Amniotic stem cell (primary cell): ENCODE data around the gene SPOCK3.
"Not testable (repeated sequence)": the region's sequence is repeated elsewhere in the genome, so short reads cannot be mapped to it uniquely, and the experiment has no call there.

ENCODE experiments used
- DNase-seq: peaks from one replicate; lab custom pipeline; 2025; lab: John Stamatoyannopoulos, UW

Gene SPOCK3

GRCh38 chr4:166823126-166823525, 411.2 kb downstream of the SPOCK3 start:
- DNase-seq: no peak

GRCh38 chr4:166822386-166822785, 411.9 kb downstream of the SPOCK3 start:
- no peak for DNase-seq

GRCh38 chr4:166816890-166817289, 417.4 kb downstream of the SPOCK3 start:
- no peak for DNase-seq

GRCh38 chr4:166808380-166808779, 425.9 kb downstream of the SPOCK3 start:
- no peak for DNase-seq

GRCh38 chr4:166802346-166802745, 431.9 kb downstream of the SPOCK3 start:
- no peak for DNase-seq

GRCh38 chr4:166798126-166798525, 436.2 kb downstream of the SPOCK3 start:
- DNase-seq: no peak

GRCh38 chr4:166777760-166778159, 456.5 kb downstream of the SPOCK3 start:
- DNase-seq: no peak

GRCh38 chr4:166763018-166763417, 471.3 kb downstream of the SPOCK3 start:
- DNase-seq: no peak

GRCh38 chr4:166741742-166742141, 492.6 kb downstream of the SPOCK3 start:
- no peak for DNase-seq

GRCh38 chr4:166739215-166739614, 495.1 kb downstream of the SPOCK3 start:
- DNase-seq: not testable (repeated sequence)

GRCh38 chr4:166737430-166737829, 496.9 kb downstream of the SPOCK3 start:
- no peak for DNase-seq

- DNase-seq: no peak
Observed at GRCh38 chr4:166735553-166735952, 498.7 kb downstream of the SPOCK3 start.

- DNase-seq: no peak
Observed at GRCh38 chr4:166734797-166735196, 499.5 kb downstream of the SPOCK3 start.

GRCh38 chr4:166733686-166734085, 500.6 kb downstream of the SPOCK3 start:
- no peak for DNase-seq

GRCh38 chr4:166726832-166727231, 507.5 kb downstream of the SPOCK3 start:
- DNase-seq: no peak

GRCh38 chr4:166724369-166724768, 509.9 kb downstream of the SPOCK3 start:
- no peak for DNase-seq

GRCh38 chr4:166723532-166724140, 510.7 kb downstream of the SPOCK3 start:
- no peak for DNase-seq

- DNase-seq: not testable (repeated sequence)
Observed at GRCh38 chr4:166715748-166716713, 518.3 kb downstream of the SPOCK3 start.

- no peak for DNase-seq
Observed at GRCh38 chr4:166700592-166700991, 533.7 kb downstream of the SPOCK3 start.

GRCh38 chr4:166688835-166689234, 545.5 kb downstream of the SPOCK3 start:
- no peak for DNase-seq

- no peak for DNase-seq
Observed at GRCh38 chr4:166687828-166688227, 546.5 kb downstream of the SPOCK3 start.
